Measurements from ENCODE around the gene TBC1D1.

Gene TBC1D1

DNA sequence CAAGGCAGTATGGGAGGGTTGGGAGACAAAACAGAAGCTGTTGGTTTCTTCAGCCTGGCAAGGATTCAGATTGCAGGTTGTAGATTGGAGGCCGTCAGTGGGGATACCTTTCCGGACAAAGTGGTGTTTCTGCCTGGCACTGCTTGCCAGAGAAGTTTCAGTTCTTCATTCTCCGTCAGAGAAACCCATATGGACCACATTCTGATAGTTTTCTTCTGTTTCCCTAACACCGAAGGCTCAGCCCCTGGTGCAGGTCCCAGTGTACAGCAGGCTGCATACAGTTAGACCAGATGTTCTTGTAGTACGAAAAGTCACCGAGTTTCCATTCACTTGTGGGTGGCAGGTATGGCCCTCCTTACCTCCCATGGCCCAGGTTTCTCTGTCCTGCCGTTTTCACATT lies 176.6 kb downstream of the TBC1D1 start (continued):
- TF ChIP-seq ZNF19 (tag by site-specific recombination; IDR thresholded peaks at IDR 0.05; ENCODE audit: low read depth), result no peak
- no peak for TF ChIP-seq SP3 (tag by site-specific recombination; IDR thresholded peaks at IDR 0.05)
- TF ChIP-seq PRDM1 (tag by site-specific recombination; IDR thresholded peaks at IDR 0.05), result no peak
- no peak for TF ChIP-seq MZF1 (tag by site-specific recombination; IDR thresholded peaks at IDR 0.05; ENCODE audit: borderline replicate concordance)

GRCh38 chr4:38068107-38068506 lies 177.2 kb downstream of the TBC1D1 start:
- no peak for TF ChIP-seq ZNF501 (tag by site-specific recombination; IDR thresholded peaks at IDR 0.05)
- no peak for TF ChIP-seq ZNF354C (tag by site-specific recombination; IDR thresholded peaks at IDR 0.05; ENCODE audit: borderline replicate concordance, low read depth)
- no peak for TF ChIP-seq ZNF10 (tag by site-specific recombination; IDR thresholded peaks at IDR 0.05)
- TF ChIP-seq EGR2 (tag by site-specific recombination; IDR thresholded peaks at IDR 0.05; ENCODE audit: low read depth), result no peak
- TF ChIP-seq ZNF155 (tag by site-specific recombination; IDR thresholded peaks at IDR 0.05), result no peak
- no peak for TF ChIP-seq ZNF473 (tag by site-specific recombination; IDR thresholded peaks at IDR 0.05)
- no peak for TF ChIP-seq ZNF623 (tag by site-specific recombination; IDR thresholded peaks at IDR 0.05)
- TF ChIP-seq ZNF211 (tag by site-specific recombination; IDR thresholded peaks at IDR 0.05; ENCODE audit: low read depth), result no peak
- TF ChIP-seq ZNF585B (tag by site-specific recombination; IDR thresholded peaks at IDR 0.05), result no peak
- no peak for TF ChIP-seq ZNF157 (tag by site-specific recombination; IDR thresholded peaks at IDR 0.05)
- TF ChIP-seq, protein P1, sequence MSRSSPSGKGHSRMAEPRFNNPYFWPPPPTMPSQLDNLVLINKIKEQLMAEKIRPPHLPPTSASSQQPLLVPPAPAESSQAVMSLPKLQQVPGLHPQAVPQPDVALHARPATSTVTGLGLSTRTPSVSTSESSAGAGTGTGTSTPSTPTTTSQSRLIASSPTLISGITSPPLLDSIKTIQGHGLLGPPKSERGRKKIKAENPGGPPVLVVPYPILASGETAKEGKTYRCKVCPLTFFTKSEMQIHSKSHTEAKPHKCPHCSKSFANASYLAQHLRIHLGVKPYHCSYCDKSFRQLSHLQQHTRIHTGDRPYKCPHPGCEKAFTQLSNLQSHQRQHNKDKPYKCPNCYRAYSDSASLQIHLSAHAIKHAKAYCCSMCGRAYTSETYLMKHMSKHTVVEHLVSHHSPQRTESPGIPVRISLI (tag by site-specific recombination; IDR thresholded peaks at IDR 0.05), result no peak
- TF ChIP-seq ZNF114 (tag by site-specific recombination; IDR thresholded peaks at IDR 0.05), result no peak
- TF ChIP-seq, protein P2, sequence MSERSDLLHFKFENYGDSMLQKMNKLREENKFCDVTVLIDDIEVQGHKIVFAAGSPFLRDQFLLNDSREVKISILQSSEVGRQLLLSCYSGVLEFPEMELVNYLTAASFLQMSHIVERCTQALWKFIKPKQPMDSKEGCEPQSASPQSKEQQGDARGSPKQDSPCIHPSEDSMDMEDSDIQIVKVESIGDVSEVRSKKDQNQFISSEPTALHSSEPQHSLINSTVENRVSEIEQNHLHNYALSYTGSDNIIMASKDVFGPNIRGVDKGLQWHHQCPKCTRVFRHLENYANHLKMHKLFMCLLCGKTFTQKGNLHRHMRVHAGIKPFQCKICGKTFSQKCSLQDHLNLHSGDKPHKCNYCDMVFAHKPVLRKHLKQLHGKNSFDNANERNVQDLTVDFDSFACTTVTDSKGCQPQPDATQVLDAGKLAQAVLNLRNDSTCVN (tag by site-specific recombination; optimal IDR thresholded peaks at IDR 0.05), result no peak
- no peak for TF ChIP-seq ZNF138 (tag by site-specific recombination; IDR thresholded peaks at IDR 0.05; ENCODE audit: borderline replicate concordance)
- TF ChIP-seq ZBTB20 (tag by site-specific recombination; IDR thresholded peaks at IDR 0.05), result no peak
- no peak for TF ChIP-seq ZNF26 (tag by site-specific recombination; IDR thresholded peaks at IDR 0.05)
- no peak for TF ChIP-seq ZNF169 (tag by site-specific recombination; IDR thresholded peaks at IDR 0.05)
- TF ChIP-seq ZBTB17 (tag by site-specific recombination; IDR thresholded peaks at IDR 0.05), result no peak
- peaks cover 0 to 8% of the 10 kb centered on the region in 2 experiments; a peak in 1 of 3 replicates for H3K36me3 ChIP-seq (ENCODE audit: control insufficient read depth in 2 of 2, insufficient read depth in 1 of 2, low read length in 2 of 2)
- no peaks in the 10 kb centered on the region for H3K9me3 ChIP-seq (ENCODE audit: control insufficient read depth, insufficient read depth, low read depth, low read length)
- CTCF ChIA-PET, result interaction anchor here (1.3 kb wide), 1 partner anchor 107 kb away, joined by 5 read pairs; no protein-coding TSS in a partner anchor
- H3K4me1 ChIP-seq (ENCODE audit: control insufficient read depth, insufficient read depth, low read length), result no peaks in the 10 kb centered on the region
- no peak overlapping the region for H3K27ac ChIP-seq (ENCODE audit: extremely low read depth, low read depth, low read length)
- POLR2A ChIA-PET, result no interaction called here
- H3K4me3 ChIP-seq (ENCODE audit: low read depth, low read length), result no peak overlapping the region

DNA sequence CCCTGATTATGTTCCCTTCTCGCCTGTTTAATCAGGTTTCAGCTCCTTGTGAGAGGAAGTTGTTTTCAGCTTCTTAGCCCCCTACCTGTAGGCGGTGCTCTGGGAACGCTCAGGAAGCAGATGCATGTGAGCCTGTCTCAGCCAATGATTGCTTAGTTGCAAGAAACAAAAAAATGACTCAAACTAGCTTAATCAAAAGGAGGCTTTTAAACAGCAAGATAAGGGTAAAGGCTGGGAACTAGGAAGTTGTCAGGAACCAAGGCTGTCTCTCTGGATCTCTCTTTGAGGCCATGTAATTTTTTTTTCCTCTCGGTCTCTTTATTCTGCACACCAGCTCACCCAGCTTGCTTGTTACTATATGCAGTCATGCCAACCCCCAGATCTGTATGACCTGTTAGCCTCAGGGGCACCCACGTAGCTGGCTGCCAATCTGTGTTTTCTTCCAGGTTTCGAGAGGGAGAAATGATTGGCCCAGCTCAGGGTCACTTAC lies 178.4 kb downstream of the TBC1D1 start:
- Histone ChIP-seq H3K4me1 (ENCODE audit: control insufficient read depth, insufficient read depth, low read length) (no peaks in the 10 kb centered on the region), H3K4me3 (ENCODE audit: low read depth, low read length) (no peak overlapping the region), H3K27ac (ENCODE audit: extremely low read depth, low read depth, low read length) (no peak overlapping the region), H3K9me3 (ENCODE audit: control insufficient read depth, insufficient read depth, low read depth, low read length) (no peaks in the 10 kb centered on the region), H3K36me3 (ENCODE audit: control insufficient read depth in 2 of 2, insufficient read depth in 1 of 2, low read length in 2 of 2) (peaks cover 0 to 12% of the 10 kb centered on the region in 2 experiments; a peak in 1 of 3 replicates)
- CTCF ChIA-PET, result interaction anchor here (0.6 to 1.6 kb wide), 9 partner anchors 9 to 1399 kb away, joined by 3 to 8 read pairs (median 3); no protein-coding TSS in a partner anchor
- POLR2A ChIA-PET, result interaction anchor here (0.5 kb wide), 1 partner anchor 86 kb away, joined by 3 read pairs; no protein-coding TSS in a partner anchor
- no peak for TF ChIP-seq SP3 (tag by site-specific recombination; IDR thresholded peaks at IDR 0.05)
- TF ChIP-seq, protein P3, sequence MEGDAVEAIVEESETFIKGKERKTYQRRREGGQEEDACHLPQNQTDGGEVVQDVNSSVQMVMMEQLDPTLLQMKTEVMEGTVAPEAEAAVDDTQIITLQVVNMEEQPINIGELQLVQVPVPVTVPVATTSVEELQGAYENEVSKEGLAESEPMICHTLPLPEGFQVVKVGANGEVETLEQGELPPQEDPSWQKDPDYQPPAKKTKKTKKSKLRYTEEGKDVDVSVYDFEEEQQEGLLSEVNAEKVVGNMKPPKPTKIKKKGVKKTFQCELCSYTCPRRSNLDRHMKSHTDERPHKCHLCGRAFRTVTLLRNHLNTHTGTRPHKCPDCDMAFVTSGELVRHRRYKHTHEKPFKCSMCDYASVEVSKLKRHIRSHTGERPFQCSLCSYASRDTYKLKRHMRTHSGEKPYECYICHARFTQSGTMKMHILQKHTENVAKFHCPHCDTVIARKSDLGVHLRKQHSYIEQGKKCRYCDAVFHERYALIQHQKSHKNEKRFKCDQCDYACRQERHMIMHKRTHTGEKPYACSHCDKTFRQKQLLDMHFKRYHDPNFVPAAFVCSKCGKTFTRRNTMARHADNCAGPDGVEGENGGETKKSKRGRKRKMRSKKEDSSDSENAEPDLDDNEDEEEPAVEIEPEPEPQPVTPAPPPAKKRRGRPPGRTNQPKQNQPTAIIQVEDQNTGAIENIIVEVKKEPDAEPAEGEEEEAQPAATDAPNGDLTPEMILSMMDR (tag by site-specific recombination; IDR thresholded peaks at IDR 0.05), result peak; percentile 8; the same call in 1 of the 2 replicates
- peak; percentile 20; the same call in 1 of the 2 replicates for TF ChIP-seq ZNF654 (tag by site-specific recombination; IDR thresholded peaks at IDR 0.05; ENCODE audit: low read depth)
